HG03442 (cell line): ENCODE data around the gene METAP1.
"Not testable (repeated sequence)": the region's sequence is repeated elsewhere in the genome, so short reads cannot be mapped to it uniquely, and the experiment has no call there.

Source experiments
- ATAC-seq: cut with Tn5 transposase; IDR thresholded peaks from one replicate; pipeline ENCODE4 v1.9.1; 2021; ENCODE audit warnings: mild to moderate bottlenecking, moderate library complexity; ENCODE audit not compliant: unreplicated experiment

Gene METAP1

DNA sequence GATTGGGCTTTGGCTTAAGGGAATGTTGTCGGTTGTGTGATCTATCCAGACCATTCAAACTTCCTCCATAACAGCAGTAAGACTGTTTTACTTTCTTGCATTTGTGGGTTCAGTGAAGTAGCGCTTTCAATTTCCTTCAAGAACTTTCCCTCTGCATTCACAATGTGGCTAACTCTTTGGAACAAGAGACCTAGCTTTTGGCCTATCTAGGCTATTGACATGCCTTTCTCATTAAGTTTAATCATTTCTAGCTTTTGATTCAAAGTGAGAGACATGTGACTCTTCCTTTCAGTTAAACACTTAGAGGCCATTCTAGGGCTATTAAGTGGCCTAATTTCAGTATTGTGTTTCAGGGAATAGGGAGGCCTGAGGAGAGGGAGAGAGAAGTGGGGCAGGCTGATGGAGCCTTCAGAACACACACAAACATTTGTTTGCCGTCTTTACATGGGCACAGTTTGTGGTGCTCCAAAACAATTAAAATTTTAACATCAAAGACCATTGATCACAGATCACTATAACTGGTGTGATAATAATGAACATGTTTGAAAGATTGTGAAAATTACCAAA is 59.0 kb downstream of the METAP1 start:
- peak; percentile 37 for ATAC-seq

DNA sequence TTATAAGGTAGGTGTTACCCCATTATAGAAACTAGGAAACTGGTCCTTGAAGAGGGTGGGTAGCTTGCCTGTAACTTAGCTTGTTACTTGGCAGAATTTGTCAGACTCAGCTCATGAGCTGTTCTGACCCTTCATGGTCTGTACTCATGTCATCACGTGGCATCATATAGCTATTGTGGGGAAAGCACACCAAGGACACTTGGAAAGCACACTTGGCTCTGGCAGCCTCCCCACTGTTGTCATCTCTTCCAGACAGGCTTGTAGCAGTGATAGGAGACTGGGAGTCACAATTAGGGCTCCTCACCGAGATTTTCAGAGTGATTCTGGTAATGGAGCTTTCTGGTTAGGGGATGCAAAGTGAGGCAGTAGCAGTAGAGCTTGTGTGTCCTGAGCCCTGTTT is 62.7 kb downstream of the METAP1 start:
- no peak for ATAC-seq

GRCh38 chr4:99059550-99059949 is 64.0 kb downstream of the METAP1 start:
- no peak for ATAC-seq

DNA sequence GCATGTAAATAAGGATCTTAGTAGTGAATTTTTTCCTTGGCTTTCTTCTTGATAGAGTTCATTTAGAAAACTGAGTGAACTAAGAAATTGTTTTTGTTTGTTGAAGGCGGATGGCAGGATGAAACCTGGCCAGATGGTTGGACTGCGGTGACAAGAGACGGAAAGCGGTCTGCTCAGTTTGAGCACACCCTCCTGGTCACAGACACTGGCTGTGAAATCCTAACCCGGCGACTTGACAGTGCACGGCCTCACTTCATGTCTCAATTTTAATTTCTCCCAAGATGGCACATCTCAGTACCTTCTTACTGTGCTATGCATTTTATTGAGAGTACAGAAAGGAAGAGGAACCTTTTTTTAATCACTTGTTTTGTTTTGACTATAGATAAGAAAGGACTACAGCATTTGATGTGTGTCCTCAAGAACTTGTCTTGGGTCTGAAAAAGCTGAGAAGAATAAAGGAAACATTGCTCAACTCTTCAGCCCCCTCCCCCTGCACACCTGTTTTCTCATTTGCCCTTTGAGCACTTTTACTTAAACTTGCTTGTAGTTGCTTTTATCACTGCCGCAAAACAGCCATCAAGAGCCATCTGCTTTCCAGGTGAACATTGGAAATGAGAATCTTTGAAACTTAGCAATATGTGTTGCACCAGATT is 65.7 kb downstream of the METAP1 start:
- ATAC-seq = no peak

DNA sequence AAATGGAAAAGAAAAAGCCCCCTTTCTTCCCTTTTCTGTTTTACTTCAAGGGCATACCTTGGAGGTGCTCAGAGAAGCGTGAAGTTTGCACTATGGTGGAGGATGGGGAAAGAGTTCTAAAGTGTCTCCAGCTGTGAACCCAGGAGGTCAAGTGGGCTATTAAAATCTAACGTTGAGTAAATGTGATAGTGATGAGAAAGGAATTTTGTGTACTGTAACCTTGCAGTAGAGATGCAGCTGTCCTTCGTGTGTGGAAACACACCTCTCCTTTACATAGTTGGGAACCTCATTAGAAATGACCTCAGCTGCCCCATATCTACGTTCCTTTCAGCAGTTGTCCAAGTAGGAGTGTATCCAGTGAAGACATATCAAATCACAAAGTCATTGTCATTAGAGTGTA is 66.6 kb downstream of the METAP1 start:
- ATAC-seq = no peak

GRCh38 chr4:99065521-99065920 is 70.0 kb downstream of the METAP1 start:
- ATAC-seq = not testable (repeated sequence)

- no peak for ATAC-seq
These were observed 72.1 kb downstream of the METAP1 start for GRCh38 chr4:99067617-99068016.

DNA sequence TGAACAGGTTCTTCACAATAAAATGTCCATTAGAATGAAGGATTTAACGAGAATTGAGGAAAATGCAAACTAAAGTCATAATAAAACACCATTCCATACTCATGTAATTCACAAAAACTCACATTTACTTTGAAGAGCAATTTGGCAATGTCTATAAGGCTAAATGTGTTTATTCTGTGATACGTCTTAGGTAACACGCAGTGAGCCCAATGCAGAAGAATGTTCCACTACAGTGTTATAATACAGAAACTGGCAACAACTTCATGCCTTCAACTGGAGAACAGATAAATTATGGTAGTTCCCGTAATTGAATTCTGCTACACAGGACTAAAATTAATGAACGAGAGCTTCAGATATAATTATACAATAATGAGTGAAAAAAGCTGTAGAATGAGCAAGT is 75.6 kb downstream of the METAP1 start:
- no peak for ATAC-seq

DNA sequence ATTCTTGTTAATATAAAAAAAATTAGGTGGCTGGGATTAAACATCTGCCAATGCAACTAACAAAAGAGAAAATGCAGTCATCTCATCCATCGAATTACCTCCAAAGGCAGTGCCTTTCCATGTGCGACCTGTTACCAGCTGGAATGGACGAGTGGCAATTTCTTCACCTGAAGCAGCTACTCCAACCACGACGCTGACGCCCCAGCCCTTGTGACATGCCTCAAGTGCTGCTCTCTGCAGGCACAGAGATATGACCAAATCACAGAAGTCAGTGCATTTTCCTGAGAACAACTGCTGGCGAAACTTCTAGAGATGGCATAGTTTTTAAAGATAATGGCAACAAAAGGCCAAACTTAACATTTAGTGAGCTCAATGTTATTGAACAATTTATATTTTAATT is 79.3 kb downstream of the METAP1 start:
- no peak for ATAC-seq

DNA sequence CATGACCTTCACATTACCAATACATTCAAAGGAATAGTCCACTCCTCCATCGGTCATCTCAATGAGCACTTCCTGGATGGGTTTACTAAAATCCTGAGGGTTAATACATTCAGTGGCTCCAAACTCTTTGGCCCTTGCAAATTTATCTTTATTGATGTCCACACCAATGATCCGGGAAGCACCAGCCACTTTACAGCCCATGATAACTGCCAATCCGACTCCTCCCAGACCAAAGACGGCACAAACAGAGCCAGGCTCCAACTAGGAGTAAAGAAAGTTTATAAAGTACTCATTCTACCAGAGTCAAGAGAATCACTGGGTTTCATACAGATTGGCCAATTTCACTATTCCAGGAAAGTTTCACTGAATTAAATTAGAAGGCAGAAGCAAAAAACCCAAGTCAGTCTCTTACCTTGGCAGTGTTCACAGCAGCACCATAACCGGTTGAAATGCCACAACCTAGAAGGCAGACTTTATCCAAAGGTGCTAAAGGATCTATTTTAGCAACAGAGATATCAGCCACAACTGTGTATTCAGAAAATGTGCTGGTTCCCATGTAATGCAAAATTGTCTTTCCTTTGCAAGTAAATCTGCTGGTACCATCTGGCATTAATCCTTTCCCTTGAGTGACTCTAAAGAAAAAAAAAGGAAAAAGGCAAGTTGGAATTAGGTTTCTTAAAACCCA is 80.9 kb downstream of the METAP1 start:
- ATAC-seq = no peak

- ATAC-seq = no peak
These were observed 81.7 kb downstream of the METAP1 start for GRCh38 chr4:99077177-99077576.

DNA sequence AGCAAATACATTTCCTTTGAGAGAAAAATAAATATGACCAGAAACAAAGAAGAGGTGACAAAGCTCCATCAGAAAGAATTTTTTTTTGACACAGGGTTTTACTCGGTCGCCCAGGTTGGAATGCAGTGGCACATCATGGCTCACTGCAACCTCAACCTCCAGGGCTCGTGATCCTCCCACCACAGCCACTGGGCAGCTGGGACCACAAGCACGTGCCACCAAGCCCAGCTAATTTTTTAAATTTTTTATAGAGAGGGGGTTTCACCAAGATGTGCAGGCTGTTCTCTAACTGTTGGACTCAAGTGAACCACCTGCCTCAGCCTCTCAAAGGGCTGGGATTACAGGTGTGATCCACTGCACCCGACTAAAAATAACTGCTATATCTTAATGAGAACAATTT is 82.8 kb downstream of the METAP1 start:
- ATAC-seq = no peak

DNA sequence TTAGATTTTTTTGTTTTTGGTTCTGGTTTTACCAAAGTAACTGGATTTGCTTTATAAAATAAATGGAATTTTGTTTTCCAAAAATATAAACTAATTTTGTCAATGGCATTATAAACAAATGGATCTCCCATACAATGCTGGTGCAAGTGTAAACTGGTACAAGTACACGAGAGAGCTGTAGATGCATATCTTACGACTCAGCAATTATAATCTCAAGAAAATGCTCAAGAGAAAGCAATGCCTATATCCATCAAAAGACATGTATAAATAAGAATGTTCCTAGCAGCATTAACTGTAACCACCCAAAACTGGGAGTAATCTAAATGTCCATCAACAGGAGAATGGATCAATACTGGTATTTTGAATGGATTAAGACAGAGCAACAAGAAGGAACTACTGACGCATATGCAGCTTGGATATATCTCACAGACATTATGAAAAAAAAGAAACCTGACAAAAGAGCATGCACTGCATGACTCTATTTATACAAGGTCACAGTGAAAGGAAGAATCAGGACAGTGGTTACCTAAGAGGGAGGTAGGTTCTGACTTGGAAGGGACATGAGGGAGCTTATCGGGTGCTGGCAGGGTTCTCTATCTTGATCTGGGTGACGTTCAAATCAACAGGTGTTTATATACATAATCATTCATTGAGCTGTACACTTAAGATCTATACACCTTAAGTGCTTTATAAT is 83.6 kb downstream of the METAP1 start:
- no peak for ATAC-seq

DNA sequence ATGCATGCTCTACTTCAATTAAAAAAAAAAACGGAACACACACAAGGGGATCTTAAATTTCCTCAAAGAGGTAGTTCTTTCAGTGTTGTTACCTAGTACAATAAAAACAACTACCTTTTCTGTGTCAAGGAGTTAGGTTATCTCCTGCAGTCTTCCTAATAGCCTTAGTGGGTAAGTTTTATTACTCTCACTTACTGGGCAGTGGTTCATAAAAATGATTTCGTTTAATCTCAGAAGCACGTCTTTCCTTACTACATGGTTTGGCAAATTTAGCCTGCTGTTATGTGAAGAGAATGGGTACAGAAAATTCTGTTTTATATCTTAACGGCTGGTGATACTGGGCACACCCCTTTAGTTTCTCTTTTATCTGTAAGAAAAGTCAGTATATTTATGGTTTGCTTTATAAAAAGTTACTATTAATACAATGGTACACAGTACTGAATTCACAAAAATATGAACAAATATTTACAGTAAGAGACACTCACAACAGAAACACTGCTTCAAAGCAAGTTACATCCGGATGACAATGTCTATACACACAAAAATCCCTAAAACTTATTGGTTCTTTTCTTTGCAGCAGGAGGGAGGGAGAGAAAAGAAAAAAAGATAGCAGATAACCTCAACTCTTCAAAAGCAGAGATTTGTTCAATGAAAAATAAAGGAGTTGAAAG is 84.2 kb downstream of the METAP1 start:
- no peak for ATAC-seq

GRCh38 chr4:99080869-99081268 is 85.3 kb downstream of the METAP1 start:
- not testable (repeated sequence) for ATAC-seq

DNA sequence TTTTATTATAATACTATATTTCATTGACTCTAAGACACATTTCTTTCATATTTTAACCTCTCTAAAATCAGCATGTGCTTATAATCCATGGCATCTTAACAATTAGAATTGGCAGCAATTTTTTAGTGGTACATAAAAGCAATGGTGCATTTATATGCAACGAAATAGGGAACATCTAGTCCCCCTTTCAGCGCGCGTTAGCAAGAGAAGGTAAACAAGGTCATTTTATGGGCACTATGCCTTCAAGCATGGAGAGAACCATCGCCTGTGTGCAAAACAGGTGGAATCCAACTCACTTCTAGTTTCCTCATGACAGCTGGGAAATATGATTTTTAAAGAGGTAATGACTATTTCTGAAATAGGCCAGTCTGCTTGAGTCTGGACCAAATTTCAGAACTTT is 86.7 kb downstream of the METAP1 start:
- no peak for ATAC-seq

DNA sequence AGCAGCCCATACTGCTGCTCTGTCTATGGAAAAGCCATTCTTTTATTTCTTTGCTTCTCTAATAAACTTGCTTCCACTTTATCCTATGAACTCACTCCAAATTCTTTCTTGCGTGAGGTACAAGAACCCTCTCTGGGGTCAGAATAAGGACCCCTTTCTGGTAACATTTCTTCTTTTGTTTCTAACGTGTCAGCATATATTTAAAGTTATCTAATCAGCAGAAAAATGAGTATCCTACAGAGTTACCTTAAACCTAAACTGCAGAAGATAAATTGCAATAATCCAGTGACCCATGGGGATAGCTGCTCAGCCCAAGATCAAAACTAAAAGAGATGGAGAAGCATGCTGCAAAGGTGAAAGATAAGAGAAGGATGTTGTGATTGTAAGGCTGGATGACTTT is 89.1 kb downstream of the METAP1 start:
- ATAC-seq = no peak

GRCh38 chr4:99088023-99088449 is 92.5 kb downstream of the METAP1 start:
- peak; percentile 14 for ATAC-seq

DNA sequence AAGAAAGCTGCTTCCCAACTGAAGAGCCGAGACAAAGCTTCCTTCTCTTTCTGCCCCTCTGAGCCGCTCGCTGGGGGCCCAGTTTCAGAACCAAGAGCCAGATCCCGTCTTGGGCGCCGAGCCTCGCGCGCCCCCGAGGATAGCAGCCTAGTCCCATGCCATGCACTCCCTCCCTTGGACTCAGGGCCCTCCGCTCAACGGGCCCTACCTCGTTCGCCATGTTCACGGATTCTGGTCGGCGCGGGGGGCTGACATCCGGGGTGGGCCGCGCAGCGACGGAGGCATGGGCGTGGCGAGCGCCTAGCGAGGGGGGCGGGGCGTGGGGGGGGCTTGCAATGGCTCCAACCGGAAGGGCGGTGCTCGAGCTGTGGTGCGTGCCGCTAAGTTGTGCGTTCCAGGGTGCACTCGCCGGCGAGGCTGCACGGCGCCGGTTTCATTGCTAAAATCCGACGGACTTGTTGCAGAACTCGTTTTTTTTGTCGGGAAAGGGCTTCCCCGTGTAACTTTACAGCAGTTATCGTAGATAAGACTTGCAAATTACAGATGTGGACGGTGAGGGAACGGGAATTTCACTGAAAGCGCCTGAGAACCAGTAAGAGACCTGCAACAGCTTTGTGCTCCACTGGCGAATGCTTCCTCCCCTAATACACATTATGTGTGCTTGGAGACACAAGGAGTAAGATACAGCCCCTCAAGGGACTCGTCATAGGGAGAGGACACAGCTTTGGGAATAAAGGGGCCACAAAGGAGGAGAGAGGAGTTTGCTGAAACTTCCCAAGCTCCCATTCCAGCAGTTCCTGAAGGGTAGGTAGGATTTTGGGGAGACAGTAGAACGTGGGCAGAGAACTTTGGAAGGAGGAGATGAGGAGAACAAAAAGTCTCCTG is 93.2 kb downstream of the METAP1 start, which contains the start of gene ADH5:
Gene ADH5 (minus strand): TSS at position 308 of the 885 bp plus-strand sequence. CDS start 88 bp downstream, at position 220.
- peak; percentile 92 for ATAC-seq
